ENCODE results near the gene TNFRSF14. TPM values are rescaled to one million over a fixed set of nuclear protein-coding genes. Genes with fewer than 3 reads are reported as not detected.

TNFRSF14 gene
- total RNA-seq, 1 donor: 17.7 TPM

DNA sequence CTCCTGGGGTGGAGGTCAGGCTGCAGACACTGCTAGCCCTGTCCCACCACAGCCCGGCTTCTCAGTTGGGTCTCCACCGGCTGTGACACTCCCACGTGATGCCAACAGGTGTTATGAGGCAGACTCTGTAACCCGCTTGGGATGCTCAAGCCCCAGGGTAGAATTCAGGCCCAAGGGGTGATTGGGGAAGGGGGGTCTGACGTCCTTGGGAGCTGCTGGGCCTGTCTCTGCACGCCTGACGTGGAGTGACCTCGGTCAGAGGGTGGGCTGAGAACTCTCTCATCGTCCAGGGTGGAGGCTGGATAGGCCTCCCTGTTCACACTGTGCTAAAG, 18.4 kb upstream of the TNFRSF14 start:
- TF ChIP-seq, protein P1, sequence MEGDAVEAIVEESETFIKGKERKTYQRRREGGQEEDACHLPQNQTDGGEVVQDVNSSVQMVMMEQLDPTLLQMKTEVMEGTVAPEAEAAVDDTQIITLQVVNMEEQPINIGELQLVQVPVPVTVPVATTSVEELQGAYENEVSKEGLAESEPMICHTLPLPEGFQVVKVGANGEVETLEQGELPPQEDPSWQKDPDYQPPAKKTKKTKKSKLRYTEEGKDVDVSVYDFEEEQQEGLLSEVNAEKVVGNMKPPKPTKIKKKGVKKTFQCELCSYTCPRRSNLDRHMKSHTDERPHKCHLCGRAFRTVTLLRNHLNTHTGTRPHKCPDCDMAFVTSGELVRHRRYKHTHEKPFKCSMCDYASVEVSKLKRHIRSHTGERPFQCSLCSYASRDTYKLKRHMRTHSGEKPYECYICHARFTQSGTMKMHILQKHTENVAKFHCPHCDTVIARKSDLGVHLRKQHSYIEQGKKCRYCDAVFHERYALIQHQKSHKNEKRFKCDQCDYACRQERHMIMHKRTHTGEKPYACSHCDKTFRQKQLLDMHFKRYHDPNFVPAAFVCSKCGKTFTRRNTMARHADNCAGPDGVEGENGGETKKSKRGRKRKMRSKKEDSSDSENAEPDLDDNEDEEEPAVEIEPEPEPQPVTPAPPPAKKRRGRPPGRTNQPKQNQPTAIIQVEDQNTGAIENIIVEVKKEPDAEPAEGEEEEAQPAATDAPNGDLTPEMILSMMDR (IDR thresholded peaks at IDR 0.05; ENCODE audit: insufficient read depth, low read depth, low read length): no peak
- no peak overlapping the region for H3K4me3 ChIP-seq (ENCODE audit: low read depth, low read length)
- DNase-seq (ENCODE audit: low read depth): no peak

DNA sequence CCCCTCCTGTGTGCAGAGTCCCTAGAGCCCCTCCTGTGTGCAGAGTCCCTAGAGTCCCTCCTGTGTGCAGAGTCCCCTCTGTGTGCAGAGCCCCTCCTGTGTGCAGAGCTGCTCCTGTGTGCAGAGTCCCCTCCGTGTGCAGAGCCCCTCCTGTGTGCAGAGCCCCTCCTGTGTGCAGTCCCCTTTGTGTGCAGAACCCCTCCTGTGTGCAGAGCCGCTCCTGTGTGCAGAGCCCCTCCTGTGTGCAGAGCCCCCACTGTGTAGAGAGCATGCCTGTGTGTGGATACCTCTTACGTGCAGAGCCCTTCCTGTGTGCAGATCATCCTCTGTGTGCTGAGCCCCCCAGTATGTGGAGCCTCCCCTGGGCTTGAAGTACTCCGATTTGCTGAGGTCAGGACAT, 17.8 kb upstream of the TNFRSF14 start:
- TF ChIP-seq, protein P1 (IDR thresholded peaks at IDR 0.05; ENCODE audit: insufficient read depth, low read depth, low read length): no peak
- H3K4me3 ChIP-seq (ENCODE audit: low read depth, low read length): no peak overlapping the region
- no peak for DNase-seq (ENCODE audit: low read depth)

DNA sequence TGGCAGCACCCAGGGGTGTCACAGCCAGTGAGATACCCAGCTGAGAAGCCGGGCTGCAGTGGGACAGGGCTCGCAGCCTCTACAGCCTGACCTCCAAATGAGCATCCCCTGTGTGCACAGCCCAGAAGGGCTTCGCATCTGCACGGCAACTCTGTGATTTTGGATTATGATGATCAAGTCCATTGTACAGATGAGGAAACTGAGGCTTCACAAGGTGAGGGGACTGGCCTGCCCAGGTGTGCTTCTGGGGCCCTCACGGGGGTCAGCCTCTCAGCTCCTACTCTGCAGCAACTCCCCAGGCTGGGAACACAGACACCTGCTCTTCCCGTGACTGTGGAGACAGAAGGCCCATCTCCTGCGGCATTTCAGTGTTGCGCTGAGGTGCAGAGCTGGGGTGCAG, 17.3 kb upstream of the TNFRSF14 start:
- H3K4me3 ChIP-seq (ENCODE audit: low read depth, low read length): no peak overlapping the region
- no peak for DNase-seq (ENCODE audit: low read depth)
- TF ChIP-seq, protein P1 (IDR thresholded peaks at IDR 0.05; ENCODE audit: insufficient read depth, low read depth, low read length): no peak

DNA sequence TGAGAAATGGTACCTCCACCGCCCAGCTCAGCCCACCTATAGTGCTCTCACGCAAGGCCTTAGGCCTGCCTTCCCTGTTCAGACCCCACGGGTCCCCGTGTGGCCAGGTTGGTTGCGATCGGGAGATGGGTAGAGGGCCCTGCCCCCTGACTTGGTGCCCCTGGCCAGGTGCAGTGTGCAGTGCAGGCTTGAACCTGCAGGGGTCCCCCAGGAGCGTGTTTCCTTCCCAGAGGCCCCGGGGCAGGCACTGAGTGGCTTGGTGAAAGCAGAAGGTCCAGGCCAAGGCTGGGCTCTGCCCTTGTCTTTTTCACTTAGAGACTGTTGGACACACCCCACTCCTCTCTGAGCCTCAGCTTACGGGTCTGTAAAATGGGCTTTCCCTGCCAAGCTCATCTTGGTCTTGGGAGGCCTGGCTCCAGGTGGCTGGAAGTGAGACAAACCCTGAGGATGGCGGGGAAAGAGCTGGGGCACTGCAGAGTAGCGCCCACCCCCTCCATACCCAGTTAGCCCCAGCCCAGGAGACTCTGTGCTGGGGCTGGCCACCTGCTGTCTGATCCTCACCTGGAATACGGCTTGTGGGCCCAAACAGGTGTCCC, 16.8 kb upstream of the TNFRSF14 start:
- no peak overlapping the region for H3K4me3 ChIP-seq (ENCODE audit: low read depth, low read length)
- TF ChIP-seq, protein P1 (IDR thresholded peaks at IDR 0.05; ENCODE audit: insufficient read depth, low read depth, low read length): peak; percentile 32
- DNase-seq (ENCODE audit: low read depth): no peak

DNA sequence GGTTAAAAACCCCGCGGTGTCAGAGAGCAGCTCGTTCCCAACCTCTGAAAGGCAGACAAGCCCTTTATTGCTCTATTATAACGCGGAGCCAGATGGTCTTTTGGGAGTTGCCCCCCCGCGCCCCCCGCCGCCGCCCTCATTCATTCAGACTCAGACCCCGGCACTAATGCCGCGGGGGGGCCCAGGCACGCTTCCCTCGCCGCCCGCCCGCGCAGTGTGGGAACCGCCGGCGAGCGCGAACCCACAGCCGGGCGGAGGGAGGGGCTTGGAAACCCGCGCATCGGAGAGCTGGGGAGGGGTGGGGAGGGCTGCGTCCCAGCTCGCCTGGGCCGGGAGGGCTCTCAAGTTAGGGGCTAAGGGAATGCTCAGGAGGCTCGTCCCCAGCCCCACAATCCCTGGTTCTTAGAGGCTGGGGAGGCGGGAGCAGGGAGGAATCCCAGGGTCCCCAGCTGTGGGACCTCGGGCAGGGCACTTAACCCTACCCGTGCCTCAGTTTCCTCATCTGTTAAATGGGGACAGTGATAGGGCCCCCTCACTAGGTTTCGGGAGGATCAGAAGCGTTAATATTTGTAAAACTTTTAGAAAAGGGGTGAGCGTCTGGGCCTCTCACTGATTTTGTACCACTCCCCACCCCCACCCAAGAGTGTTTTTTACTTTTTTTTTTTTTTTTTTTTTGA, 15.2 kb upstream of the TNFRSF14 start:
- no peak for DNase-seq (ENCODE audit: low read depth)
- no peak overlapping the region for H3K4me3 ChIP-seq (ENCODE audit: low read depth, low read length)
- TF ChIP-seq, protein P1 (IDR thresholded peaks at IDR 0.05; ENCODE audit: insufficient read depth, low read depth, low read length): no peak

DNA sequence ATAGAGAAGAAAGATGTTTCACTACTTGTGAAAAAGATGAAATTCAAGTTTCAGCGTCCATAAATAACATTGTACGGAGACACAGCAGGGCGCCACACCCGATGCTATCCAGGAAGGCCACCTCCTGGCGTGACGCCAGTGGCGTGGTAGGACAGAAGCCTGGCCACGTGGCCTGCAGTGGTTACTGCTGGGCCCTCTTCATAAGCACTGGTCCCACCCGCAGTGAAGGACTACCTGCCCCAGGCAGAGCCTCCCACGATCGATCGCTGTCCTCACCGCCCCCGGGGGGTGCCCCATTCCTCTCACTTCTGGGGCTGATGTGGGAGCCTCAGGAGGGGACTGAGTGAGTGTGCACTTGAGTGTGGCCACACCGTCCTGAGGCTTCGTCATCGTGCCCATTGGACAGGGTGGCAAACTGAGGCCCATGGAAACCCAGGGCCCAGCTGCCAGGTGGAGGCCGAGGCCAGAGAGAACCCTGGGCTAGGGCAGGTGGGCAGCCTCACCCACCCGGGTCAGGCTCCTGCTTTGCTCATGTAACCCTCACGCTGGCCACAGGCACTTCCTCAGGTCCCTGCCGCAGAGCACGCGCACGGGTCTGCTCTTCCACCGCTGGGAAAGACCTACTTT, 14.4 kb upstream of the TNFRSF14 start:
- no peak overlapping the region for H3K4me3 ChIP-seq (ENCODE audit: low read depth, low read length)
- TF ChIP-seq, protein P1 (IDR thresholded peaks at IDR 0.05; ENCODE audit: insufficient read depth, low read depth, low read length): no peak
- no peak for DNase-seq (ENCODE audit: low read depth)

Data from fibroblast of villous mesenchyme (primary cell).